ENCODE measurements around the gene ITGAL. TPM values are rescaled to one million over a fixed set of nuclear protein-coding genes. Genes with fewer than 3 reads are reported as not detected.

The ITGAL gene
- total RNA-seq, 1 experiment from 2014 or later, result not detected

DNA sequence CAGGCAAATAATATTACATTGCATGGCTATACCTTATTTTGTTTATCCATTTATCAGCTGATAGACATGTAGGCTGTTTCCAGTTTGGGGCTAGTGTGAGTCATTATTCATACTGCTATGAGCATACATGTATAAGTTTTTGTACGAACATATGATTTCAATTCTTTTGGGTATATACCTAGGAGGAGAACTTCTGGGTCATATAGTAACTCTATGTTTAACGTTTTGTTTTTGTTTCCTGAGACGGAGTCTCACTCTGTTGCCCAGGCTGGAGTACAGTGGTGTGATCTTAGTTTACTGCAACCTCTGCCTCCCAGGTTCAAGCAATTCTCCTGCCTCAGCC is 2.4 kb upstream of the ITGAL start:
- intact Hi-C loops (cut with micrococcal nuclease; ENCODE audit: unreplicated experiment), result loop anchor here (5.0 kb wide), 1 partner anchor 37 kb away; no protein-coding TSS in a partner anchor
- Histone ChIP-seq H3K4me3 (ENCODE audit: low read depth, low read length, poor library complexity, severe bottlenecking) (no peak overlapping the region), H3K27me3 (replicated peaks; ENCODE audit: insufficient read depth, low read depth, low read length, poor library complexity) (no peaks in the 10 kb centered on the region), H3K36me3 (ENCODE audit: insufficient read depth, low read length, poor library complexity, severe bottlenecking) (no peaks in the 10 kb centered on the region), H3K9me3 (ENCODE audit: low read depth, low read length, poor library complexity, severe bottlenecking) (no peaks in the 10 kb centered on the region), H3K27ac (ENCODE audit: low read depth, low read length, poor library complexity, severe bottlenecking) (no peak overlapping the region), H3K4me1 (ENCODE audit: insufficient read depth, low read length, poor library complexity, severe bottlenecking) (no peaks in the 10 kb centered on the region)
- DNase-seq (ENCODE audit: low spot score), result no peak
- ChIA-PET POLR2A (ENCODE audit: low non-redundant PET) (no interaction called here), CTCF (no interaction called here)
- TF ChIP-seq EZH2 (IDR thresholded peaks at IDR 0.05; ENCODE audit: borderline replicate concordance, low read depth, low read length, poor library complexity, severe bottlenecking), result no peak
- TF ChIP-seq, protein P1, sequence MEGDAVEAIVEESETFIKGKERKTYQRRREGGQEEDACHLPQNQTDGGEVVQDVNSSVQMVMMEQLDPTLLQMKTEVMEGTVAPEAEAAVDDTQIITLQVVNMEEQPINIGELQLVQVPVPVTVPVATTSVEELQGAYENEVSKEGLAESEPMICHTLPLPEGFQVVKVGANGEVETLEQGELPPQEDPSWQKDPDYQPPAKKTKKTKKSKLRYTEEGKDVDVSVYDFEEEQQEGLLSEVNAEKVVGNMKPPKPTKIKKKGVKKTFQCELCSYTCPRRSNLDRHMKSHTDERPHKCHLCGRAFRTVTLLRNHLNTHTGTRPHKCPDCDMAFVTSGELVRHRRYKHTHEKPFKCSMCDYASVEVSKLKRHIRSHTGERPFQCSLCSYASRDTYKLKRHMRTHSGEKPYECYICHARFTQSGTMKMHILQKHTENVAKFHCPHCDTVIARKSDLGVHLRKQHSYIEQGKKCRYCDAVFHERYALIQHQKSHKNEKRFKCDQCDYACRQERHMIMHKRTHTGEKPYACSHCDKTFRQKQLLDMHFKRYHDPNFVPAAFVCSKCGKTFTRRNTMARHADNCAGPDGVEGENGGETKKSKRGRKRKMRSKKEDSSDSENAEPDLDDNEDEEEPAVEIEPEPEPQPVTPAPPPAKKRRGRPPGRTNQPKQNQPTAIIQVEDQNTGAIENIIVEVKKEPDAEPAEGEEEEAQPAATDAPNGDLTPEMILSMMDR (conservative IDR thresholded peaks at IDR 0.05; ENCODE audit: low read depth, low read length), result no peak
- no TSS peak for BruUV-seq (replicated peaks)

DNA sequence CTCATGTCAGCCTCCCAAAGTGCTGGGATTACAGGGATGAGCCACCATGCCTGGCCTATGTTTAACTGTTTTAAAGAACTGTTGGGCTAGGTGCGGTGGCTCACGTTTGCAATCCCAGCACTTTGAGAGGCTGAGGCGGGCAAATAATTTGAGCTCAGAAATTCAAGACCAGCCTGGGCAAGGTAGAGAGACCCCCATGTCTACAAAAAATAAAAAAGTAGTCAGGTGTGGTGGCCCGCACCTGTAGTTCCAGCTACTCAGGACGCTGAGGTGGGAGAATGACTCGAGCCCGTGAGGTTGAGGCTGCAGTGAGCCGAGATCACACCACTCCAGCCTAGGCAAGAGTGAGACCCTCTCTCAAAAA is 1.9 kb upstream of the ITGAL start:
- Histone ChIP-seq H3K9me3 (ENCODE audit: low read depth, low read length, poor library complexity, severe bottlenecking) (no peaks in the 10 kb centered on the region), H3K36me3 (ENCODE audit: insufficient read depth, low read length, poor library complexity, severe bottlenecking) (no peaks in the 10 kb centered on the region), H3K4me1 (ENCODE audit: insufficient read depth, low read length, poor library complexity, severe bottlenecking) (no peaks in the 10 kb centered on the region), H3K27ac (ENCODE audit: low read depth, low read length, poor library complexity, severe bottlenecking) (no peak overlapping the region), H3K27me3 (replicated peaks; ENCODE audit: insufficient read depth, low read depth, low read length, poor library complexity) (no peaks in the 10 kb centered on the region), H3K4me3 (ENCODE audit: low read depth, low read length, poor library complexity, severe bottlenecking) (no peak overlapping the region)
- intact Hi-C loops (cut with micrococcal nuclease; ENCODE audit: unreplicated experiment), result loop anchor here (5.0 kb wide), 1 partner anchor 37 kb away; no protein-coding TSS in a partner anchor
- CTCF ChIA-PET, result interaction anchor here (0.6 kb wide), 1 partner anchor 358 kb away, joined by 3 read pairs; no protein-coding TSS in a partner anchor
- POLR2A ChIA-PET (ENCODE audit: low non-redundant PET), result no interaction called here
- no TSS peak for BruUV-seq (replicated peaks)
- TF ChIP-seq, protein P1 (conservative IDR thresholded peaks at IDR 0.05; ENCODE audit: low read depth, low read length), result no peak
- no peak for TF ChIP-seq EZH2 (IDR thresholded peaks at IDR 0.05; ENCODE audit: borderline replicate concordance, low read depth, low read length, poor library complexity, severe bottlenecking)
- no peak for DNase-seq (ENCODE audit: low spot score)

DNA sequence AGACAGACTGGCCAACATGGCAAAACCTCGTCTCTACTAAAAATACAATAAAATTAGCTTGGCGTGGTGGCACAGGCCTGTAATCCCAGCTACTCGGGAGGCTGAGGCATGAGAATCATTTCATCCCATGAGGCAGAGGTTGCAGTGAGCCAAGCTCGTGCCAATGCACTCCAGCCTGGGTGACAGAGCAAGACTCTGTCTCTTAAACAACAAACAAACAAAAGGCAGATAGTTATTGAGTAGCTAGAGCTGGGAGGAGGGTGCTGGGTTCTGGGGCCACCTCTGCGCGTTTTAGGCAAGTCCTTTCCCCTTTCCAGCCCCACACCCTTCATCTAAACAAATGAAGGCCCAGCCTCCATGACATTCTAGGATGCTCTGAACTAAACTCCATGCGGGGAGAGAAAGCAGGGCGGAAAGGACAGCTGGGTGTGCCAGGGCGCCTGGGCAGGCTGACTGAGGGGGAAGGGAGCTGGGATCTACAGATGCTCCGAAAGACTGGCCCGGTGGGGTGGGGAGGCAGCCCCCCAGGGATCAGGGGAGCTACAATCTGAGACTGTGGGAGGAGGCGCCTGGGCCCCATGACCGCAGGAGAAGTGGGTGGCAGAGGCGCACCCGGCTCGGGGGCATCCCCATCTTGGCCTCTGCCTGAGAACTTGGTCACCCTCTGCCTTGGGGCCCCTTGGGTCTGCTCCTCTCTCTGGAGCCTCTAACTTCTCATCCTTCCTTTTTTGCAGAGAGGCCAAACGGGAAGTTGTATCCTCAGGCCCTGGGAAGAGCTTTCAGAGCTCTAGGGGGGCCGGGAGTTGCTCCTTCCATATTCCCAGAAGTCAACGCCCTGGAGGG is 910 bp downstream of the ITGAL start:
- POLR2A ChIA-PET (ENCODE audit: low non-redundant PET), result no interaction called here
- intact Hi-C loops (cut with micrococcal nuclease; ENCODE audit: unreplicated experiment), result loop anchor here (5.0 kb wide), 1 partner anchor 34 kb away; no protein-coding TSS in a partner anchor
- no TSS peak for BruUV-seq (replicated peaks)

More for the DNA sequence above, 910 bp downstream of the ITGAL start:
- Histone ChIP-seq H3K36me3 (ENCODE audit: insufficient read depth, low read length, poor library complexity, severe bottlenecking) (no peaks in the 10 kb centered on the region), H3K27ac (ENCODE audit: low read depth, low read length, poor library complexity, severe bottlenecking) (no peak overlapping the region), H3K9me3 (ENCODE audit: low read depth, low read length, poor library complexity, severe bottlenecking) (no peaks in the 10 kb centered on the region), H3K4me3 (ENCODE audit: low read depth, low read length, poor library complexity, severe bottlenecking) (no peak overlapping the region), H3K27me3 (replicated peaks; ENCODE audit: insufficient read depth, low read depth, low read length, poor library complexity) (no peaks in the 10 kb centered on the region), H3K4me1 (ENCODE audit: insufficient read depth, low read length, poor library complexity, severe bottlenecking) (no peaks in the 10 kb centered on the region)
- no peak for DNase-seq (ENCODE audit: low spot score)
- CTCF ChIA-PET, result no interaction called here
- TF ChIP-seq EZH2 (IDR thresholded peaks at IDR 0.05; ENCODE audit: borderline replicate concordance, low read depth, low read length, poor library complexity, severe bottlenecking), result no peak
- TF ChIP-seq, protein P1 (conservative IDR thresholded peaks at IDR 0.05; ENCODE audit: low read depth, low read length), result no peak

Data from A673 (cell line).